WTC11 (cell line): ENCODE results near the gene PDE11A. TPM values are rescaled to one million over a fixed set of nuclear protein-coding genes. Genes with fewer than 3 reads are reported as not detected.

ENCODE experiments used
- ATAC-seq: fragments of 200-7000 bp; cut with Tn5 transposase; 2 replicates; pipeline ENCODE4 v1.10.0; 2021; ENCODE audit warnings: mild to moderate bottlenecking, moderate library complexity
- CTCF ChIA-PET: fragments of 300-600 bp; sonication (Branson Sonifier 250); formaldehyde crosslinking; loops from one replicate; lab custom pipeline; 2021; ENCODE audit warnings: antibody characterized with exemption; lab: Charles Lee
- POLR2A ChIA-PET: fragments of 350-600 bp; sonication (Branson Sonifier 250); formaldehyde crosslinking; loops from one replicate; lab custom pipeline; 2021; ENCODE audit warnings: antibody characterized with exemption; lab: Charles Lee
- DNase-seq: peaks from one replicate; pipeline ENCODE4 v3.0.0; 2021; ENCODE audit warnings: low spot score
- H3K27ac Mint-ChIP-seq: 2 replicates; pipeline ENCODE4 v1.8.0; 2021; ENCODE audit warnings: mixed read lengths
- H3K27me3 Mint-ChIP-seq: 2 replicates; pipeline ENCODE4 v1.8.0; 2021; ENCODE audit warnings: low read depth, mild to moderate bottlenecking, moderate library complexity, mixed read lengths
- H3K36me3 Mint-ChIP-seq: 2 replicates; pipeline ENCODE4 v1.8.0; 2021; ENCODE audit warnings: mixed read lengths
- H3K4me1 Mint-ChIP-seq: 2 replicates; pipeline ENCODE4 v1.8.0; 2022; ENCODE audit warnings: mixed read lengths
- H3K4me3 Mint-ChIP-seq: 2 replicates; pipeline ENCODE4 v1.8.0; 2021; ENCODE audit warnings: mild to moderate bottlenecking, moderate library complexity, mixed read lengths
- H3K9me3 Mint-ChIP-seq: 2 replicates; pipeline ENCODE4 v1.8.0; 2021; ENCODE audit warnings: mixed read lengths
- CREB1 ChIP-seq: sonication (generic); formaldehyde crosslinking; IDR thresholded peaks from 2 replicates; pipeline ENCODE4 v1.8.0; 2023; ENCODE audit warnings: mild to moderate bottlenecking, missing genetic modification reagents
- E2F1 ChIP-seq: sonication (generic); formaldehyde crosslinking; IDR thresholded peaks from 2 replicates; pipeline ENCODE4 v1.8.0; 2022; ENCODE audit warnings: mild to moderate bottlenecking, missing genetic modification reagents
- FOXP4 ChIP-seq: sonication (generic); formaldehyde crosslinking; IDR thresholded peaks from 2 replicates; pipeline ENCODE4 v1.8.0; 2022; ENCODE audit warnings: mild to moderate bottlenecking, missing genetic modification reagents
- GRHL2 ChIP-seq: fragments of 250-450 bp; sonication (Bioruptor Pico); IDR thresholded peaks from 2 replicates; pipeline ENCODE4 v1.8.0; 2022; ENCODE audit warnings: mild to moderate bottlenecking, moderate library complexity; ENCODE audit not compliant: insufficient replicate concordance, severe bottlenecking
- IRF2 ChIP-seq: sonication (generic); formaldehyde crosslinking; IDR thresholded peaks from 2 replicates; pipeline ENCODE4 v1.8.0; 2022; ENCODE audit warnings: low read depth, missing genetic modification reagents, borderline replicate concordance
- JAZF1 ChIP-seq: fragments of 250-450 bp; sonication (Bioruptor Pico); IDR thresholded peaks from 2 replicates; pipeline ENCODE4 v1.9.0; 2021; ENCODE audit warnings: moderate library complexity, mild to moderate bottlenecking, inconsistent platforms
- NR2C2 ChIP-seq: sonication (generic); formaldehyde crosslinking; IDR thresholded peaks from 2 replicates; pipeline ENCODE4 v1.8.0; 2022; ENCODE audit warnings: mild to moderate bottlenecking, missing genetic modification reagents
- RELA ChIP-seq: sonication (generic); formaldehyde crosslinking; IDR thresholded peaks from 2 replicates; pipeline ENCODE4 v1.8.1; 2022; ENCODE audit warnings: missing genetic modification reagents, mild to moderate bottlenecking, borderline replicate concordance
- USF2 ChIP-seq: sonication (generic); formaldehyde crosslinking; IDR thresholded peaks from 2 replicates; pipeline ENCODE4 v1.8.1; 2023; ENCODE audit warnings: mild to moderate bottlenecking, missing genetic modification reagents, moderate library complexity
- ZNF219 ChIP-seq: sonication (generic); formaldehyde crosslinking; IDR thresholded peaks from 2 replicates; pipeline ENCODE4 v1.8.0; 2023; ENCODE audit warnings: missing genetic modification reagents, mild to moderate bottlenecking, borderline replicate concordance
- ZNF423 ChIP-seq: fragments of 250-450 bp; sonication (Bioruptor Pico); IDR thresholded peaks from 2 replicates; pipeline ENCODE4 v2.1.2; 2022; ENCODE audit warnings: mild to moderate bottlenecking, moderate library complexity
- total RNA-seq: library from RNA; stranded (reverse); gene quantifications from 3 replicates; pipeline ENCODE4 v1.2.3, GENCODE V29; 2021
- TF ChIP-seq, protein P1 (sequence below): fragments of 250-450 bp; sonication (Bioruptor Pico); IDR thresholded peaks from 2 replicates; pipeline ENCODE4 v1.8.0; 2021; ENCODE audit warnings: mild to moderate bottlenecking
- TF ChIP-seq, protein P2 (sequence below): sonication (generic); formaldehyde crosslinking; IDR thresholded peaks from 2 replicates; pipeline ENCODE4 v1.8.1; 2023; ENCODE audit warnings: mild to moderate bottlenecking, missing genetic modification reagents
- TF ChIP-seq, protein P3 (sequence below): fragments of 200-600 bp; IDR thresholded peaks from 2 replicates; pipeline ENCODE4 v1.8.0; 2022; ENCODE audit warnings: antibody characterized with exemption
- TF ChIP-seq, protein P4 (sequence below): sonication (generic); formaldehyde crosslinking; IDR thresholded peaks from 2 replicates; pipeline ENCODE4 v1.8.0; 2023; ENCODE audit warnings: missing genetic modification reagents, mild to moderate bottlenecking, borderline replicate concordance
- TF ChIP-seq, protein P5 (sequence below): sonication (generic); formaldehyde crosslinking; IDR thresholded peaks from 2 replicates; pipeline ENCODE4 v1.8.0; 2023; ENCODE audit warnings: missing genetic modification reagents

PDE11A gene
- total RNA-seq, 1 experiment from 2014 or later, result 0.13 TPM

DNA sequence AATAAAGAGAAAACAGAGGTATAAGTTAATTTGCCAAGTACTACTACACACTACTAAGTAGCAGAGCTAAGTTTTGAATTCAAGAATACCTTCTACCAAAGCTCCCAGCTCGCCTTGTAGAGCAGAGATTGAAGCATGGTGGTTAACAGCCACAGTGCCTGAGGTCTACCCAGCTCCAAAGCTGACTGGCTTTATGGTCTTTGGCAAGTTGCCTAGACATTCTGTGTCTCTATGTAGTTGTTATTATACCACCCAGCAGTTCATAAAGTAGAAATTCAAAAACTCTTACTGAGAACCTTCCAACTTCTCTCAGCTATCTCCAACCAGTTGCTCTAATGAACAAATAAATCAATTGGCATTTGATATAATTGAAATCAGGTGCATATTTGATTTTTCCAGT lies 87.8 kb downstream of the PDE11A start:
- ChIA-PET CTCF (interaction anchor here (1.5 kb wide), 1 partner anchor 128 kb away, joined by 4 read pairs; the partner anchor contains the start of gene RBM45), POLR2A (no interaction called here)
- Mint-ChIP-seq H3K27ac (no peak overlapping the region), H3K4me3 (no peak overlapping the region), H3K27me3 (no peaks in the 10 kb centered on the region), H3K36me3 (no peaks in the 10 kb centered on the region), H3K4me1 (peaks cover 4% of the 10 kb centered on the region), H3K9me3 (no peaks in the 10 kb centered on the region)
- DNase-seq (no peak), ATAC-seq (no peak)
- TF ChIP-seq ZNF219 (CRISPR knock-in tag) (no peak), IRF2 (no peak), RELA (CRISPR knock-in tag) (no peak), E2F1 (CRISPR knock-in tag) (no peak), FOXP4 (CRISPR knock-in tag) (no peak), JAZF1 (no peak), ZNF423 (CRISPR knock-in tag) (no peak)
- TF ChIP-seq, protein P1, sequence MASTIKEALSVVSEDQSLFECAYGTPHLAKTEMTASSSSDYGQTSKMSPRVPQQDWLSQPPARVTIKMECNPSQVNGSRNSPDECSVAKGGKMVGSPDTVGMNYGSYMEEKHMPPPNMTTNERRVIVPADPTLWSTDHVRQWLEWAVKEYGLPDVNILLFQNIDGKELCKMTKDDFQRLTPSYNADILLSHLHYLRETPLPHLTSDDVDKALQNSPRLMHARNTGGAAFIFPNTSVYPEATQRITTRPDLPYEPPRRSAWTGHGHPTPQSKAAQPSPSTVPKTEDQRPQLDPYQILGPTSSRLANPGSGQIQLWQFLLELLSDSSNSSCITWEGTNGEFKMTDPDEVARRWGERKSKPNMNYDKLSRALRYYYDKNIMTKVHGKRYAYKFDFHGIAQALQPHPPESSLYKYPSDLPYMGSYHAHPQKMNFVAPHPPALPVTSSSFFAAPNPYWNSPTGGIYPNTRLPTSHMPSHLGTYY (CRISPR knock-in tag), result no peak
- TF ChIP-seq, protein P2, sequence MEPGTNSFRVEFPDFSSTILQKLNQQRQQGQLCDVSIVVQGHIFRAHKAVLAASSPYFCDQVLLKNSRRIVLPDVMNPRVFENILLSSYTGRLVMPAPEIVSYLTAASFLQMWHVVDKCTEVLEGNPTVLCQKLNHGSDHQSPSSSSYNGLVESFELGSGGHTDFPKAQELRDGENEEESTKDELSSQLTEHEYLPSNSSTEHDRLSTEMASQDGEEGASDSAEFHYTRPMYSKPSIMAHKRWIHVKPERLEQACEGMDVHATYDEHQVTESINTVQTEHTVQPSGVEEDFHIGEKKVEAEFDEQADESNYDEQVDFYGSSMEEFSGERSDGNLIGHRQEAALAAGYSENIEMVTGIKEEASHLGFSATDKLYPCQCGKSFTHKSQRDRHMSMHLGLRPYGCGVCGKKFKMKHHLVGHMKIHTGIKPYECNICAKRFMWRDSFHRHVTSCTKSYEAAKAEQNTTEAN, result no peak
- TF ChIP-seq, protein P3, sequence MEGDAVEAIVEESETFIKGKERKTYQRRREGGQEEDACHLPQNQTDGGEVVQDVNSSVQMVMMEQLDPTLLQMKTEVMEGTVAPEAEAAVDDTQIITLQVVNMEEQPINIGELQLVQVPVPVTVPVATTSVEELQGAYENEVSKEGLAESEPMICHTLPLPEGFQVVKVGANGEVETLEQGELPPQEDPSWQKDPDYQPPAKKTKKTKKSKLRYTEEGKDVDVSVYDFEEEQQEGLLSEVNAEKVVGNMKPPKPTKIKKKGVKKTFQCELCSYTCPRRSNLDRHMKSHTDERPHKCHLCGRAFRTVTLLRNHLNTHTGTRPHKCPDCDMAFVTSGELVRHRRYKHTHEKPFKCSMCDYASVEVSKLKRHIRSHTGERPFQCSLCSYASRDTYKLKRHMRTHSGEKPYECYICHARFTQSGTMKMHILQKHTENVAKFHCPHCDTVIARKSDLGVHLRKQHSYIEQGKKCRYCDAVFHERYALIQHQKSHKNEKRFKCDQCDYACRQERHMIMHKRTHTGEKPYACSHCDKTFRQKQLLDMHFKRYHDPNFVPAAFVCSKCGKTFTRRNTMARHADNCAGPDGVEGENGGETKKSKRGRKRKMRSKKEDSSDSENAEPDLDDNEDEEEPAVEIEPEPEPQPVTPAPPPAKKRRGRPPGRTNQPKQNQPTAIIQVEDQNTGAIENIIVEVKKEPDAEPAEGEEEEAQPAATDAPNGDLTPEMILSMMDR, result no peak

GRCh38 chr2:177983183-177983788 lies 89.3 kb downstream of the PDE11A start:
- Mint-ChIP-seq H3K27me3 (no peaks in the 10 kb centered on the region), H3K27ac (no peak overlapping the region), H3K9me3 (no peaks in the 10 kb centered on the region), H3K36me3 (no peaks in the 10 kb centered on the region), H3K4me3 (no peak overlapping the region), H3K4me1 (peaks cover 4% of the 10 kb centered on the region)
- ChIA-PET POLR2A (no interaction called here), CTCF (interaction anchor here (0.6 to 1.3 kb wide), 10 partner anchors 11 to 212 kb away, joined by 3 to 8 read pairs (median 4); partner anchors contain the start of genes PDE11A and RBM45)
- DNase-seq (peak; percentile 35), ATAC-seq (peak; percentile 83)
- TF ChIP-seq, protein P4, sequence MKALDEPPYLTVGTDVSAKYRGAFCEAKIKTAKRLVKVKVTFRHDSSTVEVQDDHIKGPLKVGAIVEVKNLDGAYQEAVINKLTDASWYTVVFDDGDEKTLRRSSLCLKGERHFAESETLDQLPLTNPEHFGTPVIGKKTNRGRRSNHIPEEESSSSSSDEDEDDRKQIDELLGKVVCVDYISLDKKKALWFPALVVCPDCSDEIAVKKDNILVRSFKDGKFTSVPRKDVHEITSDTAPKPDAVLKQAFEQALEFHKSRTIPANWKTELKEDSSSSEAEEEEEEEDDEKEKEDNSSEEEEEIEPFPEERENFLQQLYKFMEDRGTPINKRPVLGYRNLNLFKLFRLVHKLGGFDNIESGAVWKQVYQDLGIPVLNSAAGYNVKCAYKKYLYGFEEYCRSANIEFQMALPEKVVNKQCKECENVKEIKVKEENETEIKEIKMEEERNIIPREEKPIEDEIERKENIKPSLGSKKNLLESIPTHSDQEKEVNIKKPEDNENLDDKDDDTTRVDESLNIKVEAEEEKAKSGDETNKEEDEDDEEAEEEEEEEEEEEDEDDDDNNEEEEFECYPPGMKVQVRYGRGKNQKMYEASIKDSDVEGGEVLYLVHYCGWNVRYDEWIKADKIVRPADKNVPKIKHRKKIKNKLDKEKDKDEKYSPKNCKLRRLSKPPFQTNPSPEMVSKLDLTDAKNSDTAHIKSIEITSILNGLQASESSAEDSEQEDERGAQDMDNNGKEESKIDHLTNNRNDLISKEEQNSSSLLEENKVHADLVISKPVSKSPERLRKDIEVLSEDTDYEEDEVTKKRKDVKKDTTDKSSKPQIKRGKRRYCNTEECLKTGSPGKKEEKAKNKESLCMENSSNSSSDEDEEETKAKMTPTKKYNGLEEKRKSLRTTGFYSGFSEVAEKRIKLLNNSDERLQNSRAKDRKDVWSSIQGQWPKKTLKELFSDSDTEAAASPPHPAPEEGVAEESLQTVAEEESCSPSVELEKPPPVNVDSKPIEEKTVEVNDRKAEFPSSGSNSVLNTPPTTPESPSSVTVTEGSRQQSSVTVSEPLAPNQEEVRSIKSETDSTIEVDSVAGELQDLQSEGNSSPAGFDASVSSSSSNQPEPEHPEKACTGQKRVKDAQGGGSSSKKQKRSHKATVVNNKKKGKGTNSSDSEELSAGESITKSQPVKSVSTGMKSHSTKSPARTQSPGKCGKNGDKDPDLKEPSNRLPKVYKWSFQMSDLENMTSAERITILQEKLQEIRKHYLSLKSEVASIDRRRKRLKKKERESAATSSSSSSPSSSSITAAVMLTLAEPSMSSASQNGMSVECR, result no peak
- TF ChIP-seq CREB1 (CRISPR knock-in tag) (no peak), GRHL2 (CRISPR knock-in tag) (no peak), USF2 (CRISPR knock-in tag) (no peak), NR2C2 (no peak)
- TF ChIP-seq, protein P5, sequence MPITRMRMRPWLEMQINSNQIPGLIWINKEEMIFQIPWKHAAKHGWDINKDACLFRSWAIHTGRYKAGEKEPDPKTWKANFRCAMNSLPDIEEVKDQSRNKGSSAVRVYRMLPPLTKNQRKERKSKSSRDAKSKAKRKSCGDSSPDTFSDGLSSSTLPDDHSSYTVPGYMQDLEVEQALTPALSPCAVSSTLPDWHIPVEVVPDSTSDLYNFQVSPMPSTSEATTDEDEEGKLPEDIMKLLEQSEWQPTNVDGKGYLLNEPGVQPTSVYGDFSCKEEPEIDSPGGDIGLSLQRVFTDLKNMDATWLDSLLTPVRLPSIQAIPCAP (CRISPR knock-in tag), result no peak
- TF ChIP-seq, protein P3, result peak; percentile 57; the same call in 1 of the 2 replicates
